ENCODE measurements around the gene NELFCD.

- no peak for TF ChIP-seq CC2D1A (IDR thresholded peaks at IDR 0.05)
- TF ChIP-seq CTCF (IDR thresholded peaks at IDR 0.05 in 2 of 3, conservative IDR thresholded peaks at IDR 0.05 in 1 of 3; ENCODE audit: insufficient read depth in 2 of 3, low read depth in 1 of 3, low read length in 3 of 3) = no peak
- no peak for TF ChIP-seq CREB1 (IDR thresholded peaks at IDR 0.05)
- no peak for TF ChIP-seq CREB1 (CRISPR knock-in tag; IDR thresholded peaks at IDR 0.05)
- TF ChIP-seq L3MBTL2 (IDR thresholded peaks at IDR 0.05) = no peak
- no peak for TF ChIP-seq HNRNPUL1 (IDR thresholded peaks at IDR 0.05; ENCODE audit: low read length)
These were observed 7.5 kb downstream of the NELFCD start for GRCh38 chr20:58988565-58988882.
